ENCODE results near the gene CA10.

Gene CA10

DNA sequence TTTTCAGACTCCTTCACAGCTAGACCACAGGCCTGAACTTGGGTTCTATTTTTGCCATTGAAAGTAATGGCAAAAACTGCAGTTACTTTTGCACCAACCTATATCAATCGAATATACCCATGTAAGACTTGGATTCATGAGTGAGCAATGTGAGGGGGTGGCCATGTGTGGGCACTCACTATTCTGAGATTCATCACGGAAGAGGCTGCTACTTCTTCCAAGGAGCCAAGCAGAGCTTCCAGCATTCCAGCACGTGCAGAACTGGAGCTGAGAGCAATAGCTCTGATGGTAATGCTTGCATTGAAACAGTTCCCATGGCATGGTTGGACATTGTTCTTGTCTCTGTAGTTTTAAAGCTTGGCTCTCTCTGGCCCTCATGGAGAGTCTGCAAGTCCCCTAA, 327.6 kb downstream of the CA10 start:
- TF ChIP-seq, protein P1, sequence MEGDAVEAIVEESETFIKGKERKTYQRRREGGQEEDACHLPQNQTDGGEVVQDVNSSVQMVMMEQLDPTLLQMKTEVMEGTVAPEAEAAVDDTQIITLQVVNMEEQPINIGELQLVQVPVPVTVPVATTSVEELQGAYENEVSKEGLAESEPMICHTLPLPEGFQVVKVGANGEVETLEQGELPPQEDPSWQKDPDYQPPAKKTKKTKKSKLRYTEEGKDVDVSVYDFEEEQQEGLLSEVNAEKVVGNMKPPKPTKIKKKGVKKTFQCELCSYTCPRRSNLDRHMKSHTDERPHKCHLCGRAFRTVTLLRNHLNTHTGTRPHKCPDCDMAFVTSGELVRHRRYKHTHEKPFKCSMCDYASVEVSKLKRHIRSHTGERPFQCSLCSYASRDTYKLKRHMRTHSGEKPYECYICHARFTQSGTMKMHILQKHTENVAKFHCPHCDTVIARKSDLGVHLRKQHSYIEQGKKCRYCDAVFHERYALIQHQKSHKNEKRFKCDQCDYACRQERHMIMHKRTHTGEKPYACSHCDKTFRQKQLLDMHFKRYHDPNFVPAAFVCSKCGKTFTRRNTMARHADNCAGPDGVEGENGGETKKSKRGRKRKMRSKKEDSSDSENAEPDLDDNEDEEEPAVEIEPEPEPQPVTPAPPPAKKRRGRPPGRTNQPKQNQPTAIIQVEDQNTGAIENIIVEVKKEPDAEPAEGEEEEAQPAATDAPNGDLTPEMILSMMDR (IDR thresholded peaks at IDR 0.05; ENCODE audit: extremely low read depth, missing control alignments) = no peak
- DNase-seq (ENCODE audit: low spot score) = no peak

DNA sequence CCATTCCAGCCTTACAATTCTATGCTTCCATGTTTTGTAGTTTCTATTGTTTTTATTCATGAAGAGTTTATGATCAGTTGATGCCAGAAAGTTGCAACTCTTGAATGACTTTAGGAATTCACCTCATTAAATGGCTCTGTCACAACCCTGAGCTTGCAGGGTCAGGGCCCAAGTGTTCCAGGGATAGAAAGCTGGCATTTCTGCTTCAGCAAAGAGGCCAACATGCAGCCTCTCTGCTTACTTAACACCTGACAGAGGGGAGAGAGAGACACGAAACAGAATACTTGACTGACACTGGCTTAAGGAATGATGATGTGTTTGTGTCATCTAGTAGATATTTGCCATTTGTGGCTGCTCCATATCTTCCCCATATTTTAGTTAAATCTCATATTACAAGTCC, 328.1 kb downstream of the CA10 start:
- DNase-seq (ENCODE audit: low spot score) = no peak
- TF ChIP-seq, protein P1 (IDR thresholded peaks at IDR 0.05; ENCODE audit: extremely low read depth, missing control alignments) = no peak

DNA sequence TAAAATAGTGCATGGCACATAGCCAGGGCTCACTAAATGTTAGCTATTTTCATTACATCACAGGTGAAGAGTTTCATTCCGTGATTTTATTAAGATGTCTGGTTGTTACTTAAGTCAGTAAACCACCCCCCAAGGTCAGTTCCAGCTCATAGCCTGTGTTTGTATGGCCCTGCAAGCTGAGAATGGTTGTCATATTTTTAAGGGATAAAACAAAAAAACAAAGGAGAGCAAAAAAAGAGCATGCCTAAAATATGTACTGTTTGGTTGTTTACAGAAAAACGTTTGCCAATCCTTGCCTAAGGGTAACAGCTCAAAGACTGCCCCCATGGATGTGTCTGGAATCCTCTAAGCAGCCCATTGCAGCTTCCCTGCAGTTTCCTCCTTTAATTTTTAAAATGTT, 329.6 kb downstream of the CA10 start:
- TF ChIP-seq, protein P1 (IDR thresholded peaks at IDR 0.05; ENCODE audit: extremely low read depth, missing control alignments) = no peak
- no peak for DNase-seq (ENCODE audit: low spot score)

DNA sequence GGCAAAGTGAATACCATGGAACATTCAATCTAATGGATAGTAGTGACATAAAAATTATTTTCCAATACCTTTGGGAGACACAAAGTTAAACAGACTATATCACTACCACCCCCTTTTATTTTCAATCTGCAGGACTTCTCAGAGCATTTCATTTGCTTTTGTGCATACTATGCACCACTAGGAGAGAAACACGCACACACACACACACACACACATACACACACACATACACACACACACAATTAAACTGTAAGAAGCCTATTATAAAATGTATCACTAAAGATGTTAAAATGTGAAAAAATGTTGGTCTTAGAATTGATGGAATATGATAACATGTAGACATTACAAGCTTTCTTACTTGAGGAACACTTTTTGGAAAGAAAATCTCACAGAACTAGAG, 331.4 kb downstream of the CA10 start:
- TF ChIP-seq, protein P1 (IDR thresholded peaks at IDR 0.05; ENCODE audit: extremely low read depth, missing control alignments) = no peak
- no peak for DNase-seq (ENCODE audit: low spot score)

DNA sequence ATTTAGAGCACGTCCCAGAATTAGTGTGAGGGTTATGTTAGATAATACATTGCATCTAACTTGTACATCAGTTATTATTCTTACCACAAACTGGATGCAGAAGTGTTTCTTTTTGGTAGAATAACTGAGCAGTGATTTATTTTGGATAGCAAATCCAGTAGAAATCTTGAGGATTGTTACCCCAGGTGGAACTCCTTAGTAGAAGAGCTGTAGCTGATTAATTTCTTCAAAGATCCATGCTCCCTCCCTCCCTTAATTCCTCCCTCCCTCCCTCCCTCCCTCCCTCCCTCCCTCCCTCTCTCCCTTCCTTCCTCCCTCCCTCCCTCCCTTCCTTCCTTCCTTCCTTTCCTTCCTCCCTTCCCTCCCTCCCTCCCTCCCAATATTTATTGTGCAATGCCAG, 337.7 kb downstream of the CA10 start:
- TF ChIP-seq, protein P1 (IDR thresholded peaks at IDR 0.05; ENCODE audit: extremely low read depth, missing control alignments) = no peak

DNA sequence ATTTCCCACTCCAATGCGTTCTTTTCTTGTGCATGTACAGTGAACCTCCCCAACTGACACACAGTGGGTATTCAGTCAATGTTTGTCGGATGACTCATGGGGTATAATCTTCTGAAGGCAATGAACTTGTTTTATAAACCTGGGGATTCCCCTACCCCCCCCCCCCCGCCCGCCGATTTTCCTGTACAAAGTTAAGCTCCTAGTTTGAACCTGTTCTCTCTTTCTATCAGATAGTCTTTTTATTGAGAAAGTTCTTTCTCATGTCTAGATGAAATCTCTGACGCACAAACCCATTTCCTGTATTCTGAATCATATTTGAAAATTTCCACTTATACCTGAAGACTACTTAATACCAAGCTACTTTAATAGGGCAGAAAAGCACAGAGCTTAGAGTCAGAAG, 338.3 kb downstream of the CA10 start:
- DNase-seq (ENCODE audit: low spot score) = no peak
- TF ChIP-seq, protein P1 (IDR thresholded peaks at IDR 0.05; ENCODE audit: extremely low read depth, missing control alignments) = no peak

More for the DNA sequence above, 337.7 kb downstream of the CA10 start:
- DNase-seq (ENCODE audit: low spot score) = no peak

DNA sequence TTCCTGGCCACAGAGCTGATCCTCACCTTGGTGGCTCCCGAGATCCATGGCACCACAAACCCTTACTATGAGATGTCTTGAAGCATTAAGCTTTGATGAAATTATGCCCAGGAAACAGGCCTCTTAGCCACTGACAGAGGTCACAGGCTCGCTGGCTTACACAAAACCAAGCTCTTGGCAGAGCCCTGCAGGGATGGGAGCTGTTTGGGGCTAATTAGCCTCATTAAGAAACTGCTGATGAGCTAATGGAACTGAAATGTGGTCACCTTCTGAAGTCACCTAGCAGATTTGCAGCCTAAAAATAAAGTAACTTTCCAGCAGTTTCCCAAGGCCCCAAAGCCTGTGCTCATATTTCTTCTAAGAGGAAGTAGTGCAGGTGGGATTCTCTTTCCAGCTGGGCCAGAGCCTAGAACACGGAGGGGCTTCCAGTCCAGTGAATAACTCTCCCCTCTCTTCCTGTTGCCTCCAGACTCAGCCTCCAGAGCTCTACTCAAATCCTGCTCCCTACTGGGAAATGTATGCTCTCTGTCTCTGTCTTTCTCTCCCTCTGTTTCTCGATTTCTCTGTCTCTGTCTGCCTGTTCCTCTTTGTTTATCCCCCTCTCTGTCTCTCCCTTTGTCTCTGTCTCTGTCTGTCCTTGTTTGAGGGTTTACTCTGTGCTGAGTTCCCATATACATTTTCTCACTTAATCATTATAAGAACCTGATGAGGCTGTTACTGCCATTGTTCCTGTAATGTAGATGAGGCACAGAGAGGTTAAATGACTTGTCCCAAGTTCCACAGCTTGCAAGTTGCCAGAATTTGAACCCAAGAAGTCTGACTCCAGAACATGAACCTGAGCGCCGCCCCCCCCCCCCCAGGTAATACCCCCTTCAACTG, 338.9 kb downstream of the CA10 start:
- no peak for DNase-seq (ENCODE audit: low spot score)
- TF ChIP-seq, protein P1 (IDR thresholded peaks at IDR 0.05; ENCODE audit: extremely low read depth, missing control alignments) = no peak
